ENCODE data around the gene FHIT. TPM values are rescaled to one million over a fixed set of nuclear protein-coding genes. Genes with fewer than 3 reads are reported as not detected.

The FHIT gene
- total RNA-seq, 1 donor from 2014 or later, result 5.7 TPM

DNA sequence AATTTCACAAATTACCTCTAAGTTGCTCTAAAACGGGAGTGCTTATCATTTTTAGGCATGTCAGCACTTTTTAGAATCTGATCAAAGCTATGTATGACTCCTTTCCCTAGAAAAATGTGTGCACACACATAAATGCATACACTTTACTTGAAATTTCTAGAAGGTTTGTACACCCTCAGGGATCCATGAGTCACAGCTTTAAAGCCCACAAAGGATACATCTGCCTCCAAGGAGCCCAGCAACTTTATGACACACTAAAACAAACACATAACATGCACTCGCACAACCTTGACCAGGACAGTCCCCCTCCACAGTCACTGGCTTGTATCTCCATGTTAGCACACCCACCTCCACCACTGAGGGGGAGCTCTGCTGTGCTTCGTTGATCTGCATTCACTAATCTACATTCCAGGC lies 1479.5 kb downstream of the FHIT start:
- H2AFZ ChIP-seq (replicated peaks), result no peak overlapping the region
- peaks cover 9% of the 10 kb centered on the region for H3F3A ChIP-seq (ENCODE audit: low read depth)
- TF ChIP-seq, protein P1, sequence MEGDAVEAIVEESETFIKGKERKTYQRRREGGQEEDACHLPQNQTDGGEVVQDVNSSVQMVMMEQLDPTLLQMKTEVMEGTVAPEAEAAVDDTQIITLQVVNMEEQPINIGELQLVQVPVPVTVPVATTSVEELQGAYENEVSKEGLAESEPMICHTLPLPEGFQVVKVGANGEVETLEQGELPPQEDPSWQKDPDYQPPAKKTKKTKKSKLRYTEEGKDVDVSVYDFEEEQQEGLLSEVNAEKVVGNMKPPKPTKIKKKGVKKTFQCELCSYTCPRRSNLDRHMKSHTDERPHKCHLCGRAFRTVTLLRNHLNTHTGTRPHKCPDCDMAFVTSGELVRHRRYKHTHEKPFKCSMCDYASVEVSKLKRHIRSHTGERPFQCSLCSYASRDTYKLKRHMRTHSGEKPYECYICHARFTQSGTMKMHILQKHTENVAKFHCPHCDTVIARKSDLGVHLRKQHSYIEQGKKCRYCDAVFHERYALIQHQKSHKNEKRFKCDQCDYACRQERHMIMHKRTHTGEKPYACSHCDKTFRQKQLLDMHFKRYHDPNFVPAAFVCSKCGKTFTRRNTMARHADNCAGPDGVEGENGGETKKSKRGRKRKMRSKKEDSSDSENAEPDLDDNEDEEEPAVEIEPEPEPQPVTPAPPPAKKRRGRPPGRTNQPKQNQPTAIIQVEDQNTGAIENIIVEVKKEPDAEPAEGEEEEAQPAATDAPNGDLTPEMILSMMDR (IDR thresholded peaks at IDR 0.05), result no peak
- no peak for TF ChIP-seq EZH2phosphoT487 (IDR thresholded peaks at IDR 0.05)
- TF ChIP-seq EZH2 (IDR thresholded peaks at IDR 0.05), result no peak
- no peak overlapping the region for H3K4me2 ChIP-seq
- H3K9me3 ChIP-seq (ENCODE audit: low read depth), result no peaks in the 10 kb centered on the region
- peaks cover 38% of the 10 kb centered on the region for H3K4me1 Mint-ChIP-seq
- H3K4me3 Mint-ChIP-seq, result no peak overlapping the region
- H3K9me3 Mint-ChIP-seq, result no peaks in the 10 kb centered on the region
- no peaks in the 10 kb centered on the region for H4K20me1 ChIP-seq (ENCODE audit: low read depth)
- peaks cover 4% of the 10 kb centered on the region for H3K27me3 Mint-ChIP-seq (ENCODE audit: insufficient read depth, low read depth)
- no peak overlapping the region for H3K27ac ChIP-seq
- peaks cover 32% of the 10 kb centered on the region for H3K4me1 ChIP-seq
- H3K27ac Mint-ChIP-seq, result no peak overlapping the region
- no peak for DNase-seq (ENCODE audit: low spot score)
- no peak overlapping the region for H3K9ac ChIP-seq
- no peak overlapping the region for H3K4me3 ChIP-seq
- H3K27me3 ChIP-seq, result no peaks in the 10 kb centered on the region
- no peaks in the 10 kb centered on the region for H3K36me3 ChIP-seq
- H3K79me2 ChIP-seq (ENCODE audit: low read depth), result no peaks in the 10 kb centered on the region
- no peaks in the 10 kb centered on the region for H3K36me3 Mint-ChIP-seq

DNA sequence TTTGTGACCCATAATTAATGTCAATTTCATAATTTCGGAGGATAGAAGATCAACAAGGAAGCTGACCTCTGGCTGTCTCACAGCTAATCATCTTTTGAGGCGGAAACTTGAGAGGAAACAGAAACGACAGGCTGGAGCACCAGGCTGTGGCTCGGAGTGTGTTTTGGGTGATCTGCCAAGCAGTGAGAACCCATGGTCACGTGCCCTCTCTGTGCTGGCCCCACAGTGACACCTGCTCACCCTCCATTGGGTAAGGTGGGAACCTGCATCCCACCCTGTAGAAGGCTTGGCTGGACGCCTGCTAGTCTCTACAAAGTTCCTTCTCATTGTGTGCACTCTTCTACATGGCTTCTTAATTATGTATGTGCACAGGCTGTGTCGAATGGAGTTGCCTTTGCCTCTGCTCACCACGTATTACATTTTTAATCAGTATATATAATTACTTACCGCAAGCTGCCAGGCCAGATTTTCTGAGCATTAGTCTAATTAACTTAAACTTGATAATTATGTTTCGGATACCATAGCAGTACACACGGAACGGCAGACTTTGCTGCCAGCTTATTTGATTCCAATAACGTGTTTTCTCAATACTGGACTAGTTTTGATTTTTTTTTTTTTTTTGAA lies 1482.0 kb downstream of the FHIT start:
- H3K27ac Mint-ChIP-seq, result no peak overlapping the region
- TF ChIP-seq EZH2 (IDR thresholded peaks at IDR 0.05), result no peak
- TF ChIP-seq, protein P1 (IDR thresholded peaks at IDR 0.05), result no peak
- no peak for TF ChIP-seq EZH2phosphoT487 (IDR thresholded peaks at IDR 0.05)
- no peaks in the 10 kb centered on the region for H3K9me3 ChIP-seq (ENCODE audit: low read depth)

DNA sequence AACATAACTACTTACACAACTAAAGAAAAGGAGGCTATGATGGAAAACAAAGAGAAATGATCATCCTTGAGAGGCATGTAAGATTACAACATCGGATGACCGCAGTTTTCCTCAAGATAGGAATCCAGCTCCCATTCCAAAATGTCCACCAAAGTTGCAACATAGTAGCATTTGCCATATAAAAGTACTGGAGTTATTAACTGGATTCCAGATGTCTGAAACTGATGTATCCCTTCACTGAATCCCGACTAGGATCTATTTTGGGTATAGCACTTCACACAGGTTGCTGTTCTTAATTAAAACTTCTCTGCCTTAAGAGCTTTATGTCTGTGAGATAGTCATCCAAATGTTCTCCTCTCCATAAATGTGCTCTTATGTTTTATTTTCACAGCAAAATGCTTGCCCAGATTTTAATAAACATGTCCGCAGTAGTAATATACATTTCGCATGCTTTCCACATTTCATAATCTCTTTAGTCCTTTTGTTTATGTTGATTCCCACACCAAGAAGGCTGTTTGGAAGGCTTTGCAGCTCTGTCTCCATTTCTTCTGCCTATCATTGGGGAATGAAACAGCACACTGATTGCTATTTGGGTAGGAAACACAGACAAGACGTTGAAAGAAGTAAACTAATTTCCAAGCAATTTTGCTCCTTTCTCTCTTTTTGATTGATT lies 1484.9 kb downstream of the FHIT start:
- H3K27ac Mint-ChIP-seq, result no peak overlapping the region
- no peak overlapping the region for H3K4me3 Mint-ChIP-seq
- Histone ChIP-seq H3K9ac (no peak overlapping the region), H3K9me3 (ENCODE audit: low read depth) (no peaks in the 10 kb centered on the region), H3K4me1 (peaks cover 5% of the 10 kb centered on the region), H3K27me3 (no peaks in the 10 kb centered on the region), H3K4me2 (no peak overlapping the region), H3F3A (ENCODE audit: low read depth) (no peaks in the 10 kb centered on the region), H4K20me1 (ENCODE audit: low read depth) (no peaks in the 10 kb centered on the region), H2AFZ (replicated peaks) (no peak overlapping the region), H3K4me3 (no peak overlapping the region), H3K36me3 (no peaks in the 10 kb centered on the region), H3K27ac (no peak overlapping the region), H3K79me2 (ENCODE audit: low read depth) (no peaks in the 10 kb centered on the region)
- H3K4me1 Mint-ChIP-seq, result peaks cover 7% of the 10 kb centered on the region
- no peaks in the 10 kb centered on the region for H3K27me3 Mint-ChIP-seq (ENCODE audit: insufficient read depth, low read depth)
- DNase-seq (ENCODE audit: low spot score), result no peak
- TF ChIP-seq, protein P1 (IDR thresholded peaks at IDR 0.05), result no peak
- TF ChIP-seq EZH2 (IDR thresholded peaks at IDR 0.05), result no peak
- TF ChIP-seq EZH2phosphoT487 (IDR thresholded peaks at IDR 0.05), result no peak
- no peaks in the 10 kb centered on the region for H3K9me3 Mint-ChIP-seq
- no peaks in the 10 kb centered on the region for H3K36me3 Mint-ChIP-seq

More for the DNA sequence above, 1482.0 kb downstream of the FHIT start:
- no peak for DNase-seq (ENCODE audit: low spot score)
- no peaks in the 10 kb centered on the region for H3F3A ChIP-seq (ENCODE audit: low read depth)
- Mint-ChIP-seq H3K36me3 (no peaks in the 10 kb centered on the region), H3K4me1 (peaks cover 24% of the 10 kb centered on the region), H3K4me3 (no peak overlapping the region), H3K27me3 (ENCODE audit: insufficient read depth, low read depth) (no peaks in the 10 kb centered on the region), H3K9me3 (no peaks in the 10 kb centered on the region)
- H3K4me3 ChIP-seq, result no peak overlapping the region
- H3K4me2 ChIP-seq, result no peak overlapping the region
- no peaks in the 10 kb centered on the region for H4K20me1 ChIP-seq (ENCODE audit: low read depth)
- no peaks in the 10 kb centered on the region for H3K36me3 ChIP-seq
- no peak overlapping the region for H3K9ac ChIP-seq
- no peaks in the 10 kb centered on the region for H3K79me2 ChIP-seq (ENCODE audit: low read depth)
- no peak overlapping the region for H3K27ac ChIP-seq
- H2AFZ ChIP-seq (replicated peaks), result no peak overlapping the region
- H3K4me1 ChIP-seq, result peaks cover 17% of the 10 kb centered on the region
- no peaks in the 10 kb centered on the region for H3K27me3 ChIP-seq

Data from neural progenitor cell (in vitro differentiated cells).